Stimulated activated CD8-positive, alpha-beta memory T cell treated with anti-CD3 and anti-CD28 coated beads, Interleukin-7, amount 100 ng/mL, for 48 hours (primary cell): Measurements from ENCODE around the gene BEX3.
"Not testable (repeated sequence)": the region's sequence is repeated elsewhere in the genome, so short reads cannot be mapped to it uniquely, and the experiment has no call there.

Experiments used
- DNase-seq, 2 donors: peaks; one replicate each; pipeline ENCODE4 v3.0.0-alpha.2; 2020; ENCODE audit warnings: low read depth in 1 of 2; ENCODE audit errors: extremely low read depth in 1 of 2

Gene BEX3

GRCh38 chrX:103376118-103376978, at the start of gene BEX3:
BEX3 (plus strand) TSS chrX:103376538; CDS start chrX:103377522, 984 bp downstream.
- peak in 1 of 2 donors; percentile 8 for DNase-seq

- no peak for DNase-seq
Observed at GRCh38 chrX:103329991-103330390, 46.3 kb upstream of the BEX3 start, which contains the start of gene TCEAL7. TCEAL7 (plus strand) TSS chrX:103330239; CDS start chrX:103331404, 1,165 bp downstream.

- DNase-seq = no peak
Observed at GRCh38 chrX:103330681-103331288, 45.6 kb upstream of the BEX3 start.

GRCh38 chrX:103338663-103339062, 37.7 kb upstream of the BEX3 start:
- DNase-seq = no peak

- DNase-seq = no peak
Observed at GRCh38 chrX:103343105-103343504, 33.2 kb upstream of the BEX3 start.

- no peak for DNase-seq
Observed at GRCh38 chrX:103344606-103345005, 31.7 kb upstream of the BEX3 start.

GRCh38 chrX:103347682-103348397, 28.5 kb upstream of the BEX3 start:
- DNase-seq = no peak

- no peak for DNase-seq
Observed at GRCh38 chrX:103356130-103356798, 20.1 kb upstream of the BEX3 start, which contains the start of gene TCEAL9. TCEAL9 (plus strand) TSS chrX:103356506; CDS start chrX:103357685, 1,179 bp downstream.

GRCh38 chrX:103356858-103357257, 19.5 kb upstream of the BEX3 start:
- no peak for DNase-seq

GRCh38 chrX:103357871-103358270, 18.5 kb upstream of the BEX3 start:
- no peak for DNase-seq

GRCh38 chrX:103359605-103360004, 16.7 kb upstream of the BEX3 start:
- DNase-seq = not testable (repeated sequence)

GRCh38 chrX:103360092-103360491, 16.2 kb upstream of the BEX3 start:
- no peak for DNase-seq

- DNase-seq = no peak
Observed at GRCh38 chrX:103360916-103361315, 15.4 kb upstream of the BEX3 start.

GRCh38 chrX:103361798-103362197, 14.5 kb upstream of the BEX3 start:
- no peak for DNase-seq

GRCh38 chrX:103362474-103362873, 13.9 kb upstream of the BEX3 start:
- DNase-seq = no peak

- DNase-seq = no peak
Observed at GRCh38 chrX:103363046-103363445, 13.3 kb upstream of the BEX3 start.

- no peak for DNase-seq
Observed at GRCh38 chrX:103367502-103367901, 8.8 kb upstream of the BEX3 start.

- no peak for DNase-seq
Observed at GRCh38 chrX:103369479-103369878, 6.9 kb upstream of the BEX3 start.

GRCh38 chrX:103372886-103373285, 3.5 kb upstream of the BEX3 start:
- no peak for DNase-seq

GRCh38 chrX:103373581-103373980, 2.8 kb upstream of the BEX3 start:
- DNase-seq = no peak

GRCh38 chrX:103376979-103377324, 614 bp downstream of the BEX3 start:
- no peak for DNase-seq
